GM21717 (cell line): ENCODE data around the gene PKD2L1.

Source experiments
- ATAC-seq: cut with Tn5 transposase; IDR thresholded peaks from one replicate; pipeline ENCODE4 v1.9.1; 2021; ENCODE audit warnings: mild to moderate bottlenecking, moderate library complexity; ENCODE audit not compliant: unreplicated experiment

Gene PKD2L1

DNA sequence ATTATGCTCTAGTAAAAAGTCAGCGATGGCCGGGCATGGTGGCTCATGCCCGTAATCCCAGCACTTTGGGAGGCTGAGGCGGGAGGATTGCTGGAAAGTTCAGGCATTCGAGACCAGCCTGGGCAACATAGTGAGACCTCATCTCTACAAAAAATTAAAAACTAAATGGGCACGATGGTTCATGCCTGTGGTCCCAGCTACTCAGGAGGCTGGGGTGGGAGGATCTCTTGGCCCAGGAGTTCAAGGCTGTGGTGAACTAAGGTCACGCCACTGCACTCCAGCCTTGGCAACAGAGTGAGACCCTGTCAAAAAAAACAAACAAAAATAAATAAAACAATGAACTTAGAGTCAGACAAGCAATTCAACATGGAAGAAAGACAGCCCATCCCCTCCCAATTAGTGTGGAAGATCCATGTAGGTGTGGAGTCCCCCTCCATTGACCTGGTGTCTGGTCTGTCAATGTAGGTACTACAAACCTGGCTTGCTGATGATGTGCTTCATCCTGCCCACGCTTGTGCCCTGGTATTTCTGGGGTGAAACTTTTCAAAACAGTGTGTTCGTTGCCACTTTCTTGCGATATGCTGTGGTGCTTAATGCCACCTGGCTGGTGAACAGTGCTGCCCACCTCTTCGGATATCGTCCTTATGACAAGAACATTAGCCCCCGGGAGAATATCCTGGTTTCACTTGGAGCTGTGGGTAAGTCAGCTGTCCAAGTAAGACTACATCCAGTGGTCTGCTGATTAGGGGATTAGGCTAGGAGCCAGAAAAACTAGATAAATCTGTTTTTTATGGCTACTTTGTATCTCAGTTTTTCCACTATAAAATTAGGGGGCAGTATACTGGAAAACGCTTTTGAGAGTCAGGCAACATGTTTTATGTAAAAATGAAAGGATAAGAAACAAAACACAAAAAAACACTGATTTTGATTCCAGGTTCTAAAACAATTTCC is 26.3 kb upstream of the PKD2L1 start:
- ATAC-seq = no peak

DNA sequence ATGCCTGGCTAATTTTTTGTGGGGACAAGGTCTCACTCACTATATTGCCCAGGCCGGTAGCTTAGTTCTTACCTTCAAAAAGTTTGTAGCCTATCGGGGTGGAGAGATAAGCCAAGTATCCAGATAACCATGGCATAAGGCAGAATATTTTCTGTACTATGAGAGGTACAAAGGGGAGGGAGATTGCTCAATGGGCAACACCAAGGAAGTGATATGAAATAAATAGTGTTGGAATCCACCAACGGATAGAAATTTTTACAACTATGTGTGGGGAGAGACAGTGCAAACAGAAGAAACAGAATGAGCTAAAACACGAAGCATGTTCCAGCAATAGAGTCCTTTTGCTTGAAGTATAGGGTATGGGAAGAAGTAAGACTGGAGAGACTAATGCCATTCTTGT is 25.1 kb upstream of the PKD2L1 start:
- no peak for ATAC-seq

- ATAC-seq = no peak
Measured at GRCh38 chr10:100353770-100354485, 23.9 kb upstream of the PKD2L1 start.

DNA sequence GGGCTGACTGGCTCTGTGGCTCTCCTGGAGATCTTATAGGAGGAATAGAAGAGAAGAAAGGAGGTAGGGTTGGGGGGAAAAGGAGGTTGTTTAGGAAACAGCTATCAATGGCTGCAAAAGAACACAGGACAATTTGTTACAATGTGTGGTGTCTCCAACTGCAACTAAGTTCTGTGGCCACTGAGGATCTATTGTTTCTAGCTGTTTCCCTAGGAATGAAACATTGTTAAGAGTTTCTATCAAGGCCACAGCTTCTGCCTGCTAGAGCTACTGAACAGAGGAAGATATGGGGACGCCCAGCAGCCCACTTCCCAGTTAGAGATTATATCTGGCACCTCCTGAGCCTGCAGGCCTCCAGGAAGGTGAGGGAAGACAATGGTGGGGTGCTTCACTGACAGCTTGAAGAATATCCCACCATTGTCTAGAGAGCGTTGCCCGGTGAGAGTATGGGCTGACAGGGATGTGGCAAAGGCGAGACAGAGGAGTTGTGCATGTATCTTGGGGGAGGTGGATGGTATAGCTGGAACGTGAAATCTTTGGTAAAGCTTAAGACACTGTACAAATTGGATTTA is 21.0 kb upstream of the PKD2L1 start:
- no peak for ATAC-seq

DNA sequence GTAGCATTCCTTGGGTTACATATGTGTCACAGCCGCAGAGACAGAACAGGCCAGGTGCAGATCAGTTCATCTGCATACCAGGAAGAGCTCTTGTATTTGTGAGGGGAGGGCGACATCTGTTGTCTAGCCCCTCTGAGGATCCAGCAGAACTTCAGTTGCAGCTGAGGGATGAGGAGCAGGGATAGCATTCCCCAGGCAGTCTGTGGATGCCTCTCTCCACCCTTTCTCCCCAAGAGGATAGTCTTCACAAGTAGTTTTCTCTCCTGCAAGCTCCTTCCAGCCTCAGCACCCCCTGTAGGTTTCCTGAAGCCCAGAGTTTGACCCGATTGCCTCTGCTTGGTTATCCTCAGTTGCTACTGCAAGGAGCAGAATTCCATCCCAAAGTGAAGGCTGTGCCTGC is 19.6 kb upstream of the PKD2L1 start:
- ATAC-seq = no peak

DNA sequence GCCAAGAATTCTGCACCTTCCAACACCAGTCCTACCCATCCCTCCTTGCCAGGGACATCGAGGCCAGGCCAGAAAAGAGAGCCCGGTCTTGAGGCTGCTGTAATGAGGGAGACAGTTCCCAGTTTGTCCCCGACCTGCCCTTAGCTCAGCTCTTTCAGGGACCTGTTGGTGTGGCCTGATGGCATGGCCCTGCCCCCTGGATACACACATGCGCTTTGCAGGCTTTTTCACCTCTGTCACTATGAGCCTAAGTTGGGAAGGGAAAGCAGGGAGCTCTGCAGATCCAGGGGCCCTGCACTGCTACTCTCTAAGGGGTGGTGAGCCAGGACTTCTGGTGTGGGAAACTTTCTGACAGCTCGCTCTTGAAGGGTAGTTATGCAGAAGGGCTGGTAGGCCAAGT is 19.1 kb upstream of the PKD2L1 start:
- ATAC-seq = no peak

GRCh38 chr10:100348389-100348927 is 18.4 kb upstream of the PKD2L1 start:
- ATAC-seq = no peak

GRCh38 chr10:100347568-100348195 is 17.7 kb upstream of the PKD2L1 start:
- ATAC-seq = no peak

DNA sequence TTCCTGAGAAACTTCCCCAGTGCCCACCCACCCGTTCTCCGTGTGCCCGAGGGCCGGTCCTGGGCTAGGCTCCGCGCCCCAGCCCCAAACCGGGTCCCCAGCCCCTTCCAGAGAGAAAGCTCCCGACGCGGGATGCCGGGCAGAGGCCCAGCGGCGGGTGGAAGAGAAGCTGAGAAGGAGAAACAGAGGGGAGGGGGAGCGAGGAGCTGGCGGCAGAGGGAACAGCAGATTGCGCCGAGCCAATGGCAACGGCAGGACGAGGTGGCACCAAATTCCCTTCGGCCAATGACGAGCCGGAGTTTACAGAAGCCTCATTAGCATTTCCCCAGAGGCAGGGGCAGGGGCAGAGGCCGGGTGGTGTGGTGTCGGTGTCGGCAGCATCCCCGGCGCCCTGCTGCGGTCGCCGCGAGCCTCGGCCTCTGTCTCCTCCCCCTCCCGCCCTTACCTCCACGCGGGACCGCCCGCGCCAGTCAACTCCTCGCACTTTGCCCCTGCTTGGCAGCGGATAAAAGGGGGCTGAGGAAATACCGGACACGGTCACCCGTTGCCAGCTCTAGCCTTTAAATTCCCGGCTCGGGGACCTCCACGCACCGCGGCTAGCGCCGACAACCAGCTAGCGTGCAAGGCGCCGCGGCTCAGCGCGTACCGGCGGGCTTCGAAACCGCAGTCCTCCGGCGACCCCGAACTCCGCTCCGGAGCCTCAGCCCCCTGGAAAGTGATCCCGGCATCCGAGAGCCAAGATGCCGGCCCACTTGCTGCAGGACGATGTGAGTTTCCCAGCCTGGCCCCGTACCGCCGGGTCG is 16.9 kb upstream of the PKD2L1 start, which contains the start of gene SCD:
TSS of gene SCD (plus strand) at position 469 of the 803 bp plus-strand sequence. CDS start at position 741, 272 bp downstream.
- peak; percentile 95 for ATAC-seq

DNA sequence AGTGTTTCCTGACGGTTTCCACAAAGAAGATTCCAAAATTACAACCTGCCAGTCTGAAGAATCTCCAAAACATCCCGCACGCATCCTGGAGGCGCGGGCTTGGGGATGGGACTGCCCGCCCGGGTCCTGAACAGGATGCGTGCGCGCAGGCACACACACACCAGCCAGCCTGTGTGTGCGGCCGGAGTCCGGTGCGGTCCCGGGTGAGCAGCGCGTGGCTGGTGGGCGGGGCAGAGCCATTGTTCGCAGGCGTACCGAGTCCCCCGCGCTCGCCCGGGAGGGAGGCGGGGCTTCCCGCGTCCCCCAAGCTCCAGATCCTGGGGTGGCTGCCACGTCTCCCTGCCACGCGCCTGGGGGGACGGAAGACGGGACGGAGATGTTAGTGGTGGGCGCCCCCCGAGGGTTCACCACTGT is 16.3 kb upstream of the PKD2L1 start:
- peak; percentile 46 for ATAC-seq

- no peak for ATAC-seq
Measured at GRCh38 chr10:100345570-100346330, 15.7 kb upstream of the PKD2L1 start.

GRCh38 chr10:100344241-100344788 is 14.3 kb upstream of the PKD2L1 start:
- no peak for ATAC-seq

DNA sequence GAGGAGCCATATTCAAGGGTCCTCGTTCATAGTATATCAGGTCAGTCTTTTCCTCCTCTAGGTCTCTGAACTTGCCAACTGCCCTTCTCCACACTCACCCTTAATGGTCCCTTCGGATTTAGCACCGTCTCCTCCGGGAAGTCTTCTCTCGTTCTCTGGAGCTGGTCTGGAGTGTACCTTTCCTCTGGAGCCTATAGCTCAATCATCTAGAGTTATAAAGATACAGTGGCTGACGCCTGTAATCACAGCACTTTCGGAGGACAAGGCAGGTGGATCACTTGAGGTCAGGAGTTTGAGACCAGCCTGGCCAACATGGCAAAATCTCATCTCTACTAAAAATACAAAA is 12.6 kb upstream of the PKD2L1 start:
- no peak for ATAC-seq

DNA sequence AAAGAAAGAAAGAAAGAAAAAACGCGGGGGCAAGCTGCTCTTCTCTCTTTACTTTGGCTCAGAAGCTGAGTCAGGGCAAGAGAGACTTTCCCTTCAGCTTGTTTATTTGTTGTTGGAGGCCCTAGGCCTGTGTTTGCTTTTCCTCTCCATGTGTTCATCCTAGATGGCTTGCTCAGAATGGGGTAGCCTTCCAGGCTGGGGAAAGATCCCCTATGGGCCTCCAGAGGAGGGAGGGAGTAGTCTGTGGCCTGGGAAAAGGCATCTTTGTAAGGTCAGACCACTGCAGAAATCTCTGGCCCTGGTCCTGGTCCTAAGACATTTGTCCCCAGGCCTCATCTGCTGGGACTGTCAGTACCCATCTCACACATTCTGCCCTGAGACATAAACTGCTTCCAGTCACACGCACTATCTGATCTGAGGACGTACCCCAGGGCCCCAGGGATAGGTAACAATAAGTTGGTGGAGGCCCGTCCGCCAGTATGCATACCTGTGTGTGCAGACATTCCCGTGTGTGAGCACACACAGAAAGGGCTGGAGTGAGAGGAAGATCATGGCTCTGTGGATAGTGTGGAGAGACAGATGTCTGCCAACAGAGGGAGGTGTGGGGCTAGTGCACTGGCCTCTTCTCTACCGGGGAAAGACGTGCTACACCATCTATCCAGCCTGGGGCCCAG is 12.1 kb upstream of the PKD2L1 start:
- no peak for ATAC-seq

- no peak for ATAC-seq
Measured at GRCh38 chr10:100340948-100341847, 11.2 kb upstream of the PKD2L1 start.

DNA sequence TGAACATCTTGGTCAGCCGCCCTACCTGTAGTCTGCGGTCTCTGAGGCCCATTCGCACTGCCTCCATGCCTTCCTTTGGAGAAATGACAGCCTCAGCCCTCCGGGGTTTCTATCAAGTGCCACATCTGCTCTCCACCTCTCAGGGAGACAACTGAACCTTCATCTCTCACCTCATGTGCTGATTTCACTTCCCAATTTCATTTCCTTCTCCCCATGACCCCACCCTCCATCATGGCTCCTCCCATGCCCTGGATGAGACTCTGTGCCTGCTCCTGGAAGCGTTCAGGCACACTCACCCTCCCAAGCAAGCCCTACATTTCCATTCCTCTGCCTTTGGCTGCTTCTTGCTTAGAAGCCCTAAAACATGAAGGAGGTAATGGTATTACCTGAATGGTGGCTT is 9.2 kb upstream of the PKD2L1 start:
- ATAC-seq = peak; percentile 67

DNA sequence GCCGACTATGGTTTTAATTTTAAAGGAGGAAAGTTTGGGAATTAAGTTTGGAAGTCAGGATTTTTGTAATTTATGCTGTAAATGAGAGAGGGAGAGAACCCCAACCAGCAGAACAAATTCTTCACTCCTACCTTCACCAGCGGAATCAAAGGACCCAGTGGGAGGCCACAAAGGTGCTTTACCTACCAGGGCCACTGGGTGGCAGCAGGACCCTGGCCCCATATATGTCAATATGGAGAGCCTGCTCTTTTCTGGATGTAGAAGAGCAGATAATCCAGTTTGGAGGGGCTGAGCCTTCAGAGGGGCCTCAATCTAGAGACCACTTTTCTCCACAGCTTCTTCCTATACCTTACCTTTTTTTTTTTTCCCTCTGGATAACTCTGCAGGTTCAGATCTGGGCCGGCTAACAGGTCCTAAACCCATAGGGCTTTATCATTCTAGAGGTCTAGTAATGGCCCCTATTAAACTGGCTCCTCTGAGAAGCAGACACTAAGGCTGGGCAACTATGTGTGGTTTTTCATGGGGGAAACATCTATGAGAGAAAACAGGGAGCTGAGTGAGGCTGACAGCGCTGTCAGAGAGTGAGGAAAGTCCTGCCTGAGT is 8.5 kb upstream of the PKD2L1 start:
- ATAC-seq = no peak
